HepG2 (cell line): ENCODE data around the gene FETUB. TPM values are rescaled to one million over a fixed set of nuclear protein-coding genes. Genes with fewer than 3 reads are reported as not detected.

Experiments
- FOXK1 ChIP-seq: sonication (generic); formaldehyde crosslinking; IDR thresholded peaks from 2 replicates; pipeline ENCODE4 v1.4.0; 2020; ENCODE audit warnings: low read depth, missing genetic modification reagents, borderline replicate concordance
- FOXK2 ChIP-seq: fragments of 450-650 bp; IDR thresholded peaks from 2 replicates; pipeline ENCODE4 v1.6.1; 2016
- HCFC1 ChIP-seq: fragments of 150-350 bp; IDR thresholded peaks from 2 replicates; pipeline ENCODE4 v1.6.1; 2014; ENCODE audit warnings: low read depth, low read length
- KLF9 ChIP-seq: IDR thresholded peaks from 2 replicates; pipeline ENCODE4 v1.6.1; 2016; ENCODE audit warnings: low read depth
- NFRKB ChIP-seq: fragments of 450-650 bp; IDR thresholded peaks from 2 replicates; pipeline ENCODE4 v1.6.1; 2017
- PPARG ChIP-seq: conservative IDR thresholded peaks from 2 replicates; pipeline ENCODE4 v1.6.1; 2016; ENCODE audit warnings: missing biosample characterization, missing genetic modification reagents
- RARG ChIP-seq: sonication (generic); formaldehyde crosslinking; IDR thresholded peaks from 2 replicates; pipeline ENCODE4 v1.4.0; 2020; ENCODE audit warnings: low read depth, mild to moderate bottlenecking, missing genetic modification reagents
- RFX3 ChIP-seq: IDR thresholded peaks from 2 replicates; pipeline ENCODE4 v1.6.1; 2016; ENCODE audit warnings: missing biosample characterization, missing genetic modification reagents
- SOX6 ChIP-seq, 2 experiments: fragments of 450-650 bp in 1 of 2; sonication (generic) in 1 of 2; formaldehyde crosslinking in 1 of 2; IDR thresholded peaks; 2 replicates each; pipeline versions ENCODE4 v1.4.0 to v1.6.1; 2017 to 2020; ENCODE audit warnings: antibody characterized with exemption in 1 of 2, mild to moderate bottlenecking in 1 of 2, missing genetic modification reagents in 1 of 2
- ZFP36L1 ChIP-seq: sonication (generic); formaldehyde crosslinking; IDR thresholded peaks from 2 replicates; pipeline ENCODE4 v1.8.0; 2022; ENCODE audit warnings: mild to moderate bottlenecking, missing genetic modification reagents, moderate library complexity
- ZNF225 ChIP-seq: sonication (generic); formaldehyde crosslinking; IDR thresholded peaks from 2 replicates; pipeline ENCODE4 v1.4.0; 2020; ENCODE audit warnings: mild to moderate bottlenecking, missing genetic modification reagents
- ZNF468 ChIP-seq: sonication (generic); formaldehyde crosslinking; IDR thresholded peaks from 2 replicates; pipeline ENCODE4 v1.8.0; 2022; ENCODE audit warnings: mild to moderate bottlenecking, moderate library complexity, missing genetic modification reagents
- ZNF83 ChIP-seq: sonication (generic); formaldehyde crosslinking; IDR thresholded peaks from 2 replicates; pipeline ENCODE4 v1.4.0; 2020; ENCODE audit warnings: missing genetic modification reagents, mild to moderate bottlenecking, borderline replicate concordance
- ZNF878 ChIP-seq: sonication (generic); formaldehyde crosslinking; IDR thresholded peaks from 2 replicates; pipeline ENCODE4 v1.8.1; 2023; ENCODE audit warnings: mild to moderate bottlenecking, missing genetic modification reagents, moderate library complexity
- polyA plus RNA-seq, 8 experiments: library from polyadenylated mRNA; depleted of rRNA in 3 of 8; stranded (reverse) in 7 of 8; unstranded in 1 of 8; fragments of >200 nt; fragmentation: Illumina TruSeq in 4 of 8; extraction: Trizol in 4 of 8; gene quantifications; 2 replicates each; pipeline versions ENCODE4 v1.2.1 to v1.2.3, GENCODE V29; 2011 to 2016; ENCODE audit warnings: low read depth in 4 of 8, missing spikeins in 1 of 8, mixed read lengths in 1 of 8; ENCODE audit not compliant: insufficient read depth in 1 of 8
- total RNA-seq, 5 experiments: library from RNA; depleted of rRNA; stranded (reverse); fragments of >200 nt; fragmentation: Illumina TruSeq; extraction: Trizol; gene quantifications; 2 replicates each; pipeline ENCODE4 v1.2.3, GENCODE V29; 2016; ENCODE audit warnings: low read depth in 1 of 5
- TF ChIP-seq, protein P1 (sequence below): sonication (generic); formaldehyde crosslinking; IDR thresholded peaks from 2 replicates; pipeline ENCODE4 v1.4.0; 2020; ENCODE audit warnings: missing genetic modification reagents
- TF ChIP-seq, protein P2 (sequence below): sonication (generic); formaldehyde crosslinking; IDR thresholded peaks from 2 replicates; pipeline ENCODE4 v1.8.1; 2023; ENCODE audit warnings: mild to moderate bottlenecking, inconsistent platforms, moderate library complexity, missing genetic modification reagents, borderline replicate concordance
- TF ChIP-seq, protein P3 (sequence below): sonication (generic); formaldehyde crosslinking; conservative IDR thresholded peaks from 2 replicates; pipeline ENCODE4 v1.4.0; 2020; ENCODE audit warnings: missing genetic modification reagents
- TF ChIP-seq, protein P4 (sequence below): sonication (generic); formaldehyde crosslinking; IDR thresholded peaks from 2 replicates; pipeline ENCODE4 v1.4.0; 2020; ENCODE audit warnings: mild to moderate bottlenecking, missing genetic modification reagents
- TF ChIP-seq, protein P5 (sequence below): IDR thresholded peaks from 2 replicates; pipeline ENCODE4 v1.6.1; 2016; ENCODE audit warnings: missing biosample characterization, missing genetic modification reagents, low read depth
- TF ChIP-seq, protein P6 (sequence below): sonication (generic); formaldehyde crosslinking; IDR thresholded peaks from 2 replicates; pipeline ENCODE4 v1.4.0; 2020; ENCODE audit warnings: missing genetic modification reagents, low read depth, mild to moderate bottlenecking, borderline replicate concordance

The FETUB gene
- total and polyA plus RNA-seq, 2 of the 13 experiments (the other 11 are each of a cell fraction or from before 2014, with no cell fraction given): 2.1 to 4.4 TPM

DNA sequence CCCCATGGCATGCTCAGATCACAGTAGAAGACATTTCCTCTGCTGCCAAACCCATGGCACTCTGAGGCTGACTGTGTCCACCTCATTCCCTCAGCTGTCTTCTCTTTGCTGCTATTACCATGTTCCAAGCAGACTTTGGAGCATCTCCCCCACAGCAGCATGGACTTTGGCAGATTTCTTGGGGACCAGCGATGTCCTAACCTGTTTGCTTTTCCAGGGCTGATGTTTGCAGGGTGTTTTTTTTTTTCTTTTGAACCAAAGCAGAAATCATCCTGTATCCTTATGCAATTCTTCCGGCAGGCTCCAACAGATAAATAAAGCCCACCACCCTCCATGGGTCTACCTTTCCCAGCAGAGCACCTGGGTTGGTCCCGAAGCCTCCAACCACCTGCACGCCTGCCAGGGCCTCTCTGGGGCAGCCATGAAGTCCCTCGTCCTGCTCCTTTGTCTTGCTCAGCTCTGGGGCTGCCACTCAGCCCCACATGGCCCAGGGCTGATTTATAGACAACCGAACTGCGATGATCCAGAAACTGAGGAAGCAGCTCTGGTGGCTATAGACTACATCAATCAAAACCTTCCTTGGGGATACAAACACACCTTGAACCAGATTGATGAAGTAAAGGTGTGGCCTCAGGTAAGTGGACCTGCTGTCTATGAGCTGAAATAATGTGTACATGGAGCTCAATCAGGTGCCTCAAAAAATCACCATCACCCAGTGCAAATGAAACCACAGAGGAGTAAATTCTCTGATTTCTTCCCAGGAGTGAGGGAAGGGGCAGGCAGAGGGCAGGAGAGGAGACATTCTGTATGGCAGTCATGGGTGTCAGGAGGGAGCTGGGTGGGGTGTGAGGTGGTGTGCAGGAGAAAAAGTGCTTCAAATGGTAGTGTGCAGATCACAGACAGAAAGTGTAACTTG is 27.2 kb upstream of the FETUB start, which contains the start of gene AHSG (continued):
- TF ChIP-seq, protein P1, sequence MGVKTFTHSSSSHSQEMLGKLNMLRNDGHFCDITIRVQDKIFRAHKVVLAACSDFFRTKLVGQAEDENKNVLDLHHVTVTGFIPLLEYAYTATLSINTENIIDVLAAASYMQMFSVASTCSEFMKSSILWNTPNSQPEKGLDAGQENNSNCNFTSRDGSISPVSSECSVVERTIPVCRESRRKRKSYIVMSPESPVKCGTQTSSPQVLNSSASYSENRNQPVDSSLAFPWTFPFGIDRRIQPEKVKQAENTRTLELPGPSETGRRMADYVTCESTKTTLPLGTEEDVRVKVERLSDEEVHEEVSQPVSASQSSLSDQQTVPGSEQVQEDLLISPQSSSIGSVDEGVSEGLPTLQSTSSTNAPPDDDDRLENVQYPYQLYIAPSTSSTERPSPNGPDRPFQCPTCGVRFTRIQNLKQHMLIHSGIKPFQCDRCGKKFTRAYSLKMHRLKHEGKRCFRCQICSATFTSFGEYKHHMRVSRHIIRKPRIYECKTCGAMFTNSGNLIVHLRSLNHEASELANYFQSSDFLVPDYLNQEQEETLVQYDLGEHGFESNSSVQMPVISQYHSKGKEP (CRISPR knock-in tag): 0 out of 2 replicates have a peak, but pooled peaks have one; percentile 31
- TF ChIP-seq, protein P2, sequence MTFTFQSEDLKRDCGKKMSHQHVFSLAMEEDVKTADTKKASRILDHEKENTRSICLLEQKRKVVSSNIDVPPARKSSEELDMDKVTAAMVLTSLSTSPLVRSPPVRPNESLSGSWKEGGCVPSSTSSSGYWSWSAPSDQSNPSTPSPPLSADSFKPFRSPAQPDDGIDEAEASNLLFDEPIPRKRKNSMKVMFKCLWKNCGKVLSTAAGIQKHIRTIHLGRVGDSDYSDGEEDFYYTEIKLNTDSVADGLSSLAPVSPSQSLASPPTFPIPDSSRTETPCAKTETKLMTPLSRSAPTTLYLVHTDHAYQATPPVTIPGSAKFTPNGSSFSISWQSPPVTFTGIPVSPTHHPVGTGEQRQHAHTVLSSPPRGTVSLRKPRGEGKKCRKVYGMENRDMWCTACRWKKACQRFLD (CRISPR knock-in tag): no peak
- TF ChIP-seq, protein P3, sequence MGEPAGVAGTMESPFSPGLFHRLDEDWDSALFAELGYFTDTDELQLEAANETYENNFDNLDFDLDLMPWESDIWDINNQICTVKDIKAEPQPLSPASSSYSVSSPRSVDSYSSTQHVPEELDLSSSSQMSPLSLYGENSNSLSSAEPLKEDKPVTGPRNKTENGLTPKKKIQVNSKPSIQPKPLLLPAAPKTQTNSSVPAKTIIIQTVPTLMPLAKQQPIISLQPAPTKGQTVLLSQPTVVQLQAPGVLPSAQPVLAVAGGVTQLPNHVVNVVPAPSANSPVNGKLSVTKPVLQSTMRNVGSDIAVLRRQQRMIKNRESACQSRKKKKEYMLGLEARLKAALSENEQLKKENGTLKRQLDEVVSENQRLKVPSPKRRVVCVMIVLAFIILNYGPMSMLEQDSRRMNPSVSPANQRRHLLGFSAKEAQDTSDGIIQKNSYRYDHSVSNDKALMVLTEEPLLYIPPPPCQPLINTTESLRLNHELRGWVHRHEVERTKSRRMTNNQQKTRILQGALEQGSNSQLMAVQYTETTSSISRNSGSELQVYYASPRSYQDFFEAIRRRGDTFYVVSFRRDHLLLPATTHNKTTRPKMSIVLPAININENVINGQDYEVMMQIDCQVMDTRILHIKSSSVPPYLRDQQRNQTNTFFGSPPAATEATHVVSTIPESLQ (CRISPR knock-in tag): no peak
- 0 out of 2 replicates have a peak, but pooled peaks have one; percentile 65 for TF ChIP-seq FOXK1
- TF ChIP-seq, protein P4, sequence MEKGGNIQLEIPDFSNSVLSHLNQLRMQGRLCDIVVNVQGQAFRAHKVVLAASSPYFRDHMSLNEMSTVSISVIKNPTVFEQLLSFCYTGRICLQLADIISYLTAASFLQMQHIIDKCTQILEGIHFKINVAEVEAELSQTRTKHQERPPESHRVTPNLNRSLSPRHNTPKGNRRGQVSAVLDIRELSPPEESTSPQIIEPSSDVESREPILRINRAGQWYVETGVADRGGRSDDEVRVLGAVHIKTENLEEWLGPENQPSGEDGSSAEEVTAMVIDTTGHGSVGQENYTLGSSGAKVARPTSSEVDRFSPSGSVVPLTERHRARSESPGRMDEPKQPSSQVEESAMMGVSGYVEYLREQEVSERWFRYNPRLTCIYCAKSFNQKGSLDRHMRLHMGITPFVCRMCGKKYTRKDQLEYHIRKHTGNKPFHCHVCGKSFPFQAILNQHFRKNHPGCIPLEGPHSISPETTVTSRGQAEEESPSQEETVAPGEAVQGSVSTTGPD: peak; percentile 93
- no peak for TF ChIP-seq ZNF468 (CRISPR knock-in tag)
- peak; percentile 72 for TF ChIP-seq PPARG (CRISPR knock-in tag)
- TF ChIP-seq SOX6 (IDR thresholded peaks at IDR 0.05): no peak
- TF ChIP-seq SOX6 (CRISPR knock-in tag; IDR thresholded peaks at IDR 0.05): peak; percentile 94
- no peak for TF ChIP-seq RFX3 (CRISPR knock-in tag)
- TF ChIP-seq ZNF83 (CRISPR knock-in tag): no peak
- 0 out of 2 replicates have a peak, but pooled peaks have one; percentile 50 for TF ChIP-seq KLF9
- TF ChIP-seq ZNF225 (CRISPR knock-in tag): no peak
- no peak for TF ChIP-seq HCFC1
- TF ChIP-seq, protein P5, sequence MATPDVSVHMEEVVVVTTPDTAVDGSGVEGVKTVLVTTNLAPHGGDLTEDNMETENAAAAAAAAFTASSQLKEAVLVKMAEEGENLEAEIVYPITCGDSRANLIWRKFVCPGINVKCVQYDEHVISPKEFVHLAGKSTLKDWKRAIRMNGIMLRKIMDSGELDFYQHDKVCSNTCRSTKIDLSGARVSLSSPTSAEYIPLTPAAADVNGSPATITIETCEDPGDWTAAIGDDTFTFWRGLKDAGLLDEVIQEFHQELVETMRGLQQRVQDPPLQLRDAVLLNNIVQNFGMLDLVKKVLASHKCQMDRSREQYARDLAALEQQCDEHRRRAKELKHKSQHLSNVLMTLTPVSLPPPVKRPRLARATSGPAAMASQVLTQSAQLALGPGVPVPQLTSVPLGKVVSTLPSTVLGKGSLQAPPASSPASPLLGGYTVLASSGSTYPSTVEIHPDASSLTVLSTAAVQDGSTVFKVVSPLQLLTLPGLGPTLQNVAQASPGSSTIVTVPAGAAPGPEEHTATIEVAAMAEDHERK: no peak
- TF ChIP-seq ZFP36L1 (CRISPR knock-in tag): no peak
- no peak for TF ChIP-seq ZNF878 (CRISPR knock-in tag)
- TF ChIP-seq NFRKB: no peak
- TF ChIP-seq RARG: no peak
- TF ChIP-seq, protein P6, sequence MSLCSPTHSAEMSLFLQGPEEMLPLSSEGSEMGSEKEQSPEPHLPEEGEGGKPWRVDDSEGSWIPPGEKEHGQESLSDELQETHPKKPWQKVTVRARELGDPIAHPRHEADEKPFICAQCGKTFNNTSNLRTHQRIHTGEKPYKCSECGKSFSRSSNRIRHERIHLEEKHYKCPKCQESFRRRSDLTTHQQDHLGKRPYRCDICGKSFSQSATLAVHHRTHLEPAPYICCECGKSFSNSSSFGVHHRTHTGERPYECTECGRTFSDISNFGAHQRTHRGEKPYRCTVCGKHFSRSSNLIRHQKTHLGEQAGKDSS (CRISPR knock-in tag): peak; percentile 79; the same call in 1 of the 2 replicates
- peak; percentile 81; the same call in 1 of the 2 replicates for TF ChIP-seq FOXK2
